OCI-LY7 (cell line): ENCODE results near the gene SNAP25. TPM values are rescaled to one million over a fixed set of nuclear protein-coding genes. Genes with fewer than 3 reads are reported as not detected.

Experiments used
- BruUV-seq: library from RNA; stranded (reverse); fragments of 400-500 nt; replicated peaks from 2 replicates; lab custom pipeline; 2021; lab: Mats Ljungman, UMichigan
- CTCF ChIA-PET: fragments of 300-600 bp; sonication (Branson Sonifier 250); formaldehyde crosslinking; loops from one replicate; lab custom pipeline; 2022; ENCODE audit warnings: antibody characterized with exemption; ENCODE audit not compliant: unreplicated experiment; lab: Charles Lee
- POLR2A ChIA-PET: fragments of 300-600 bp; sonication (Branson Sonifier 250); formaldehyde crosslinking; loops from one replicate; lab custom pipeline; 2022; ENCODE audit warnings: antibody characterized with exemption; lab: Charles Lee
- DNase-seq: peaks from one replicate; pipeline ENCODE4 v3.0.0-alpha.2; 2015; ENCODE audit warnings: low spot score
- H2AFZ ChIP-seq: fragments of 200-600 bp; sonication (generic), shearing (Covaris generic); 2 replicates; pipeline ENCODE4 v1.6.1; 2014; ENCODE audit warnings: mild to moderate bottlenecking, antibody characterized with exemption, low read length, moderate library complexity
- H3K27ac ChIP-seq: fragments of 200-600 bp; sonication (generic); 2 replicates; pipeline ENCODE4 v1.5.1; 2014; ENCODE audit warnings: mixed run types, low read depth, mild to moderate bottlenecking, moderate library complexity, low read length, inconsistent platforms; ENCODE audit not compliant: poor library complexity, severe bottlenecking
- H3K36me3 ChIP-seq: fragments of 200-600 bp; sonication (generic); 2 replicates; pipeline ENCODE4 v1.6.1; 2014; ENCODE audit warnings: mild to moderate bottlenecking, antibody characterized with exemption, low read length, moderate library complexity, mixed read lengths; ENCODE audit not compliant: insufficient read depth
- H3K4me1 ChIP-seq: fragments of 200-600 bp; sonication (generic); 2 replicates; pipeline ENCODE4 v1.5.1; 2014; ENCODE audit warnings: mild to moderate bottlenecking, low read length; ENCODE audit not compliant: insufficient read depth, poor library complexity, severe bottlenecking
- H3K4me2 ChIP-seq: fragments of 200-600 bp; sonication (generic); 2 replicates; pipeline ENCODE4 v1.6.1; 2014; ENCODE audit warnings: mild to moderate bottlenecking, low read length
- H3K4me3 ChIP-seq: fragments of 200-600 bp; sonication (generic); 2 replicates; pipeline ENCODE4 v1.5.1; 2014; ENCODE audit warnings: mild to moderate bottlenecking, low read depth, low read length; ENCODE audit not compliant: poor library complexity, severe bottlenecking
- H3K79me2 ChIP-seq: fragments of 200-600 bp; sonication (generic); 2 replicates; pipeline ENCODE4 v1.6.1; 2016; ENCODE audit warnings: low read depth, mild to moderate bottlenecking, low read length, moderate library complexity, mixed read lengths; ENCODE audit not compliant: insufficient read depth
- H3K9me2 ChIP-seq: fragments of 200-600 bp; sonication (generic); 2 replicates; pipeline ENCODE4 v1.6.1; 2016; ENCODE audit warnings: mild to moderate bottlenecking, low read length, mixed read lengths; ENCODE audit not compliant: insufficient read depth
- H3K9me3 ChIP-seq: fragments of 200-600 bp; sonication (generic); 2 replicates; pipeline ENCODE4 v1.6.1; 2014; ENCODE audit warnings: mild to moderate bottlenecking, mixed run types, low read length, mixed read lengths
- H4K20me1 ChIP-seq: fragments of 200-600 bp; sonication (generic); 2 replicates; pipeline ENCODE4 v1.6.1; 2014; ENCODE audit warnings: mild to moderate bottlenecking, antibody characterized with exemption, low read length, moderate library complexity, mixed read lengths; ENCODE audit not compliant: insufficient read depth
- EZH2phosphoT487 ChIP-seq: fragments of 200-600 bp; sonication (generic); IDR thresholded peaks from 2 replicates; pipeline ENCODE4 v1.6.1; 2018; ENCODE audit warnings: low read depth, borderline replicate concordance, mild to moderate bottlenecking, mixed run types, antibody characterized with exemption, low read length, moderate library complexity, mixed read lengths
- intact Hi-C: fragments of 100-400 bp; cut with micrococcal nuclease; formaldehyde crosslinking; loops from one replicate; pipeline ENCODE4 v1.10.0; 2022; ENCODE audit not compliant: unreplicated experiment
- total RNA-seq, 2 experiments: library from RNA; depleted of rRNA in 1 of 2; stranded (reverse); fragments of >200 nt in 1 of 2; shearing (Covaris generic) in 1 of 2; gene quantifications; 2 replicates each; pipeline ENCODE4 v1.2.3, GENCODE V29; 2014 to 2022
- TF ChIP-seq, protein P1 (sequence below): fragments of 200-600 bp; sonication (generic); conservative IDR thresholded peaks from 2 replicates; pipeline ENCODE4 v1.5.1; 2014; ENCODE audit warnings: mild to moderate bottlenecking, antibody characterized with exemption, low read length, moderate library complexity, mixed read lengths

The SNAP25 gene
- total RNA-seq, 2 experiments from 2014 or later: not detected

- Histone ChIP-seq H3K4me2 (no peak overlapping the region), H3K36me3 (no peaks in the 10 kb centered on the region), H3K4me1 (no peaks in the 10 kb centered on the region), H3K9me2 (no peaks in the 10 kb centered on the region), H3K9me3 (no peaks in the 10 kb centered on the region), H3K27ac (no peak overlapping the region), H3K4me3 (no peak overlapping the region), H3K79me2 (no peaks in the 10 kb centered on the region), H4K20me1 (no peaks in the 10 kb centered on the region), H2AFZ (no peak overlapping the region)
- TF ChIP-seq EZH2phosphoT487: no peak
- TF ChIP-seq, protein P1, sequence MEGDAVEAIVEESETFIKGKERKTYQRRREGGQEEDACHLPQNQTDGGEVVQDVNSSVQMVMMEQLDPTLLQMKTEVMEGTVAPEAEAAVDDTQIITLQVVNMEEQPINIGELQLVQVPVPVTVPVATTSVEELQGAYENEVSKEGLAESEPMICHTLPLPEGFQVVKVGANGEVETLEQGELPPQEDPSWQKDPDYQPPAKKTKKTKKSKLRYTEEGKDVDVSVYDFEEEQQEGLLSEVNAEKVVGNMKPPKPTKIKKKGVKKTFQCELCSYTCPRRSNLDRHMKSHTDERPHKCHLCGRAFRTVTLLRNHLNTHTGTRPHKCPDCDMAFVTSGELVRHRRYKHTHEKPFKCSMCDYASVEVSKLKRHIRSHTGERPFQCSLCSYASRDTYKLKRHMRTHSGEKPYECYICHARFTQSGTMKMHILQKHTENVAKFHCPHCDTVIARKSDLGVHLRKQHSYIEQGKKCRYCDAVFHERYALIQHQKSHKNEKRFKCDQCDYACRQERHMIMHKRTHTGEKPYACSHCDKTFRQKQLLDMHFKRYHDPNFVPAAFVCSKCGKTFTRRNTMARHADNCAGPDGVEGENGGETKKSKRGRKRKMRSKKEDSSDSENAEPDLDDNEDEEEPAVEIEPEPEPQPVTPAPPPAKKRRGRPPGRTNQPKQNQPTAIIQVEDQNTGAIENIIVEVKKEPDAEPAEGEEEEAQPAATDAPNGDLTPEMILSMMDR: no peak
- POLR2A ChIA-PET: no interaction called here
- intact Hi-C loops: no loop called here
- CTCF ChIA-PET: no interaction called here
- BruUV-seq: no TSS peak
- DNase-seq: no peak
Observed at GRCh38 chr20:10249048-10249770, 30.6 kb downstream of the SNAP25 start.

- Histone ChIP-seq H3K27ac (no peak overlapping the region), H3K79me2 (no peaks in the 10 kb centered on the region), H2AFZ (no peak overlapping the region), H3K4me2 (no peak overlapping the region), H3K4me1 (no peaks in the 10 kb centered on the region), H3K9me3 (no peaks in the 10 kb centered on the region), H3K36me3 (no peaks in the 10 kb centered on the region), H4K20me1 (no peaks in the 10 kb centered on the region), H3K4me3 (no peak overlapping the region), H3K9me2 (no peaks in the 10 kb centered on the region)
- intact Hi-C loops: no loop called here
- CTCF ChIA-PET: no interaction called here
- no peak for TF ChIP-seq EZH2phosphoT487
- TF ChIP-seq, protein P1: no peak
- DNase-seq: no peak
- POLR2A ChIA-PET: no interaction called here
- BruUV-seq: no TSS peak
Observed at GRCh38 chr20:10249822-10250221, 31.2 kb downstream of the SNAP25 start.

DNA sequence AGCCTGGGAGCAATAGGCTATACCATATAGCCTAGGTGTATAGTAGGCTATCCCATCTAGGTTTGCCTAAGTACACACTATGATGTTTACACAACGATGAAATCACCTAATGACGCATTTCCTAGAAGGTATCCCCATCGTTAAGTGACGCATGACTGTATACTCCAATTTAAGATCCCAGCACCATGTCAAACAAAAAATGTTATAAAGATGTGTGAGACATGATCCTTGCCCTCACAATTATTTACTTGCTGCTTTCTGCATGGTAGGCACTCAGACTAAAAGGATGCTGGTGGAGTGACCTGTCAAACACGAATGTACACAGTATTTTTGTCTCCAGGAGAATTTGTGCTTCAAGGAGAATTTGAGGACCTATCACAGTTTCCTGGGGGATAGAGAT, 32.3 kb downstream of the SNAP25 start:
- Histone ChIP-seq H2AFZ (no peak overlapping the region), H4K20me1 (no peaks in the 10 kb centered on the region), H3K4me2 (no peak overlapping the region), H3K9me3 (no peaks in the 10 kb centered on the region), H3K27ac (no peak overlapping the region), H3K36me3 (no peaks in the 10 kb centered on the region), H3K4me1 (no peaks in the 10 kb centered on the region), H3K79me2 (no peaks in the 10 kb centered on the region), H3K9me2 (no peaks in the 10 kb centered on the region), H3K4me3 (no peak overlapping the region)
- BruUV-seq: no TSS peak
- DNase-seq: no peak
- CTCF ChIA-PET: no interaction called here
- TF ChIP-seq EZH2phosphoT487: no peak
- TF ChIP-seq, protein P1: no peak
- intact Hi-C loops: no loop called here
- POLR2A ChIA-PET: no interaction called here
